ENCODE results near the gene CRTC3. TPM values are rescaled to one million over a fixed set of nuclear protein-coding genes. Genes with fewer than 3 reads are reported as not detected.

The CRTC3 gene
- total and polyA plus RNA-seq, 2 of the 13 experiments (the other 11 are each of a cell fraction or from before 2014, with no cell fraction given) = 8.4 to 11.8 TPM

GRCh38 chr15:90489944-90490343 lies 39.8 kb upstream of the CRTC3 start (continued):
- TF ChIP-seq HOMEZ (CRISPR knock-in tag; IDR thresholded peaks at IDR 0.05; ENCODE audit: low read depth) = peak; percentile 95
- TF ChIP-seq SALL1 (CRISPR knock-in tag; IDR thresholded peaks at IDR 0.05) = peak; percentile 94
- 0 out of 2 replicates have a peak, but pooled peaks have one; percentile 37 for TF ChIP-seq ZBTB21 (CRISPR knock-in tag; IDR thresholded peaks at IDR 0.05)
- TF ChIP-seq MED1 (CRISPR knock-in tag; IDR thresholded peaks at IDR 0.05) = peak; percentile 94
- no peak for TF ChIP-seq IRF1 (CRISPR knock-in tag; IDR thresholded peaks at IDR 0.05; ENCODE audit: low read depth)
- TF ChIP-seq WIZ (CRISPR knock-in tag; IDR thresholded peaks at IDR 0.05) = peak; percentile 79; the same call in 1 of the 2 replicates
- TF ChIP-seq FOSL1 (CRISPR knock-in tag; IDR thresholded peaks at IDR 0.05; ENCODE audit: borderline replicate concordance) = peak; percentile 92
- no peak for TF ChIP-seq KAT7 (CRISPR knock-in tag; IDR thresholded peaks at IDR 0.05; ENCODE audit: borderline replicate concordance)
- TF ChIP-seq ZNF138 (CRISPR knock-in tag; IDR thresholded peaks at IDR 0.05; ENCODE audit: low read depth) = no peak
- peak; percentile 89 for TF ChIP-seq SKIL (CRISPR knock-in tag; IDR thresholded peaks at IDR 0.05; ENCODE audit: borderline replicate concordance)
- peak; percentile 99 for TF ChIP-seq HDAC2 (CRISPR knock-in tag; IDR thresholded peaks at IDR 0.05)
- TF ChIP-seq ZNF530 (CRISPR knock-in tag; IDR thresholded peaks at IDR 0.05; ENCODE audit: low read depth) = no peak
- no peak for TF ChIP-seq ZNF777 (CRISPR knock-in tag; IDR thresholded peaks at IDR 0.05)
- 0 out of 2 replicates have a peak, but pooled peaks have one; percentile 66 for TF ChIP-seq ZNF800 (CRISPR knock-in tag; IDR thresholded peaks at IDR 0.05)
- no peak for TF ChIP-seq SATB2 (CRISPR knock-in tag; IDR thresholded peaks at IDR 0.05)
- TF ChIP-seq TFDP1 (CRISPR knock-in tag; IDR thresholded peaks at IDR 0.05; ENCODE audit: borderline replicate concordance) = no peak
- TF ChIP-seq HDAC1 (CRISPR knock-in tag; IDR thresholded peaks at IDR 0.05) = peak; percentile 97
- no peak for TF ChIP-seq ZBTB42 (CRISPR knock-in tag; IDR thresholded peaks at IDR 0.05)
